Astrocyte (in vitro differentiated cells and primary cell): ENCODE measurements around the gene GIMAP8. TPM values are rescaled to one million over a fixed set of nuclear protein-coding genes. Genes with fewer than 3 reads are reported as not detected.

Experiments used
- DNase-seq: peaks from one replicate; pipeline ENCODE4 v3.0.0-alpha.2; 2010; ENCODE audit warnings: low read depth
- FAIRE-seq: peaks from 2 replicates; lab custom pipeline; 2011; peaks lifted over from hg19 to GRCh38; lab: Jason Lieb, UNC
- H2AFZ ChIP-seq: 2 replicates; pipeline ENCODE4 v1.6.0; 2012; ENCODE audit warnings: low read depth, low read length, inconsistent platforms
- H3K27ac ChIP-seq: 2 replicates; pipeline ENCODE4 v1.5.1; 2011; ENCODE audit warnings: low read depth, low read length, inconsistent platforms
- H3K27me3 ChIP-seq: 2 replicates; pipeline ENCODE4 v1.6.0; 2011; ENCODE audit warnings: low read length, inconsistent platforms; ENCODE audit not compliant: insufficient read depth
- H3K36me3 ChIP-seq: 2 replicates; pipeline ENCODE4 v1.5.1; 2011; ENCODE audit warnings: low read length, inconsistent platforms; ENCODE audit not compliant: insufficient read depth
- H3K4me1 ChIP-seq: 2 replicates; pipeline ENCODE4 v1.5.1; 2011; ENCODE audit warnings: low read length, inconsistent platforms; ENCODE audit not compliant: insufficient read depth
- H3K4me2 ChIP-seq: 2 replicates; pipeline ENCODE4 v1.6.0; 2012; ENCODE audit warnings: low read length, inconsistent platforms
- H3K4me3 ChIP-seq: 2 replicates; pipeline ENCODE4 v1.5.1; 2011; ENCODE audit warnings: low read depth, mild to moderate bottlenecking, low read length, inconsistent platforms; ENCODE audit not compliant: insufficient read depth
- H3K79me2 ChIP-seq: 2 replicates; pipeline ENCODE4 v1.6.0; 2012; ENCODE audit warnings: mild to moderate bottlenecking, low read length, inconsistent platforms; ENCODE audit not compliant: insufficient read depth
- H3K9ac ChIP-seq: 2 replicates; pipeline ENCODE4 v1.6.0; 2012; ENCODE audit warnings: mild to moderate bottlenecking, low read length, inconsistent platforms
- H3K9me3 ChIP-seq: 2 replicates; pipeline ENCODE4 v1.5.1; 2012; ENCODE audit warnings: low read depth, mild to moderate bottlenecking, low read length, inconsistent platforms; ENCODE audit not compliant: insufficient read depth
- H4K20me1 ChIP-seq: 2 replicates; pipeline ENCODE4 v1.6.0; 2012; ENCODE audit warnings: low read length, inconsistent platforms; ENCODE audit not compliant: insufficient read depth
- H3K27ac Mint-ChIP-seq: one replicate; pipeline ENCODE4 v1.8.0; 2021; ENCODE audit warnings: mild to moderate bottlenecking, mixed read lengths; ENCODE audit not compliant: unreplicated experiment
- H3K27me3 Mint-ChIP-seq: one replicate; pipeline ENCODE4 v1.8.0; 2021; ENCODE audit warnings: low read depth, mixed read lengths; ENCODE audit not compliant: unreplicated experiment
- H3K36me3 Mint-ChIP-seq: one replicate; pipeline ENCODE4 v1.8.0; 2021; ENCODE audit warnings: low read depth, mixed read lengths; ENCODE audit not compliant: unreplicated experiment
- H3K4me1 Mint-ChIP-seq: one replicate; pipeline ENCODE4 v1.8.0; 2021; ENCODE audit warnings: low read depth, mixed read lengths; ENCODE audit not compliant: unreplicated experiment
- H3K4me3 Mint-ChIP-seq: one replicate; pipeline ENCODE4 v1.8.0; 2021; ENCODE audit warnings: mild to moderate bottlenecking, moderate library complexity, mixed read lengths; ENCODE audit not compliant: unreplicated experiment
- H3K9me3 Mint-ChIP-seq: one replicate; pipeline ENCODE4 v1.8.0; 2021; ENCODE audit warnings: mild to moderate bottlenecking, mixed read lengths; ENCODE audit not compliant: unreplicated experiment
- EZH2 ChIP-seq: IDR thresholded peaks from 2 replicates; pipeline ENCODE4 v1.6.1; 2012; ENCODE audit warnings: mild to moderate bottlenecking, low read length, inconsistent platforms; ENCODE audit not compliant: insufficient read depth
- total RNA-seq: library from RNA; stranded (reverse); gene quantifications from 2 replicates; pipeline ENCODE4 v1.2.1, GENCODE V29; 2021
- TF ChIP-seq, protein P1 (sequence below): IDR thresholded peaks from 2 replicates; pipeline ENCODE4 v1.5.1; 2011; ENCODE audit warnings: low read depth, mild to moderate bottlenecking, inconsistent platforms, low read length, moderate library complexity; ENCODE audit not compliant: insufficient read depth

The GIMAP8 gene
- total RNA-seq, 1 donor from 2014 or later: not detected

DNA sequence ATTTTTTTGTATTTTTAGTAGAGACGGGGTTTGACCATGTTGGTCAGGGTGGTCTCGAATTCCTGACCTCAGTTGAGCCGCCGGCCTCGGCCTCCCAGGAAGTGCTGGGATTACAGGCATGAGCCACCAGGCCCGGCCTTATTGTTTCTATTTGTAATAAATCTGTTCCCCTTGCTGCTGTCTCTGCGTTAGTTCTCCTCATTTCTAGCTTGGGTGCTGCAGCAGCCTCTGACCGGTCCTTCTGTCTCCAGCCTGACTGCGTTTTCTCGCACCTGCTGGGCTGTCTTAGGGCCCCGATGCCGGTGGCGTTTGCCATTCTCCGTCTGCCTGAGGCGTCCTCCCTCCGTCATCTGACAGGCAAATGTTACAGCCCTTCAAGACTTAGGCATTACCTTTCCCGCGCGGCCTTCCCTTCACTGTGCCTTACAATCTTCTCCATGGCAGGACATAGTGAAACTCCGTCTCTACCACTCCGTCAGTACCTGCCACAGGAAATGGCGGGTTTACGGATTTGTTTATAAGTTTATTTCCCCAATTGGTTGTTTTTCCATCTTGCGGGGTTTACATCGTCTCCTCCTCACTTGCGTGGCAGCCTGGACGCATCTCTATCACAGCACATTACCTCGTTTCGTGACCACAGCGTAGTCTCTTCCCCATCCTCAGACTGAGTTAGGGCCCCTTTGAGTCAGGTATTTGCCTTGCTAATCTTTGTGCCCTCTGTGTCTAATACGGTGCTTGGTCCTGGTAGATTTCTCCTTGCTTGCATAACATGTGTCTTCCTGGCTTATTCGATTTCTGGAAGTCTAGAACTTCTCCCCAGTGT lies 2.3 kb upstream of the GIMAP8 start:
- no peak overlapping the region for H3K4me2 ChIP-seq
- H4K20me1 ChIP-seq: no peaks in the 10 kb centered on the region
- no peaks in the 10 kb centered on the region for H3K79me2 ChIP-seq
- H3K4me1 Mint-ChIP-seq: peaks cover 2% of the 10 kb centered on the region
- H3K27ac Mint-ChIP-seq: no peak overlapping the region
- no peak overlapping the region for H3K9ac ChIP-seq
- no peaks in the 10 kb centered on the region for H3K4me1 ChIP-seq
- no peak overlapping the region for H3K4me3 ChIP-seq
- peaks cover 4% of the 10 kb centered on the region for H3K27me3 ChIP-seq
- peaks cover 4% of the 10 kb centered on the region for H3K9me3 Mint-ChIP-seq
- peaks cover 3% of the 10 kb centered on the region for H3K36me3 Mint-ChIP-seq
- FAIRE-seq (no peak), DNase-seq (no peak)
- H2AFZ ChIP-seq: no peak overlapping the region
- H3K4me3 Mint-ChIP-seq: no peak overlapping the region
- no peaks in the 10 kb centered on the region for H3K36me3 ChIP-seq
- H3K9me3 ChIP-seq: no peaks in the 10 kb centered on the region
- TF ChIP-seq, protein P1, sequence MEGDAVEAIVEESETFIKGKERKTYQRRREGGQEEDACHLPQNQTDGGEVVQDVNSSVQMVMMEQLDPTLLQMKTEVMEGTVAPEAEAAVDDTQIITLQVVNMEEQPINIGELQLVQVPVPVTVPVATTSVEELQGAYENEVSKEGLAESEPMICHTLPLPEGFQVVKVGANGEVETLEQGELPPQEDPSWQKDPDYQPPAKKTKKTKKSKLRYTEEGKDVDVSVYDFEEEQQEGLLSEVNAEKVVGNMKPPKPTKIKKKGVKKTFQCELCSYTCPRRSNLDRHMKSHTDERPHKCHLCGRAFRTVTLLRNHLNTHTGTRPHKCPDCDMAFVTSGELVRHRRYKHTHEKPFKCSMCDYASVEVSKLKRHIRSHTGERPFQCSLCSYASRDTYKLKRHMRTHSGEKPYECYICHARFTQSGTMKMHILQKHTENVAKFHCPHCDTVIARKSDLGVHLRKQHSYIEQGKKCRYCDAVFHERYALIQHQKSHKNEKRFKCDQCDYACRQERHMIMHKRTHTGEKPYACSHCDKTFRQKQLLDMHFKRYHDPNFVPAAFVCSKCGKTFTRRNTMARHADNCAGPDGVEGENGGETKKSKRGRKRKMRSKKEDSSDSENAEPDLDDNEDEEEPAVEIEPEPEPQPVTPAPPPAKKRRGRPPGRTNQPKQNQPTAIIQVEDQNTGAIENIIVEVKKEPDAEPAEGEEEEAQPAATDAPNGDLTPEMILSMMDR: no peak
- no peak for TF ChIP-seq EZH2
- no peak overlapping the region for H3K27ac ChIP-seq
- peaks cover 28% of the 10 kb centered on the region for H3K27me3 Mint-ChIP-seq

DNA sequence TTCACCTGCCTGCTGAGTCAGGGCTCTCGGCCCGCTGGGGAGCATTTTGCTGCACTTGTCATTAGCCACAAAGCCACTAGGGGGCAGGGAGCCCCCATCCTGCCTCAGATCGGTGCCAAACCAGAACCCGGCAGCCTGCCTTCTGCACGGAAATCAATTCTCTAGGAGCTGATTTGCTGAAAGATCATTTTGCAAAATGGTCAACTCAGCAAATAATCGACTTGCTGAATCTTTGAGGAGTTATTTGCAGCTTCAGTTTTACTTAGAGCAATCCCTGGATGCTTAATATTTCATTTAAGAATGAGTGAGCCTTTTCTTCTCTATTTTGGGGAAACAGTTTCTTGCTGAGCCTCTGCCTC lies 1.7 kb upstream of the GIMAP8 start:
- peaks cover 28% of the 10 kb centered on the region for H3K27me3 Mint-ChIP-seq

More for the DNA sequence above, 1.7 kb upstream of the GIMAP8 start:
- DNase-seq: peak; percentile 26
- Histone ChIP-seq H3K79me2 (no peaks in the 10 kb centered on the region), H3K9ac (no peak overlapping the region), H4K20me1 (no peaks in the 10 kb centered on the region), H2AFZ (no peak overlapping the region), H3K4me3 (no peak overlapping the region), H3K4me2 (no peak overlapping the region), H3K4me1 (no peaks in the 10 kb centered on the region), H3K9me3 (no peaks in the 10 kb centered on the region), H3K27ac (no peak overlapping the region), H3K27me3 (peaks cover 4% of the 10 kb centered on the region), H3K36me3 (no peaks in the 10 kb centered on the region)
- no peak overlapping the region for H3K4me3 Mint-ChIP-seq
- no peak overlapping the region for H3K27ac Mint-ChIP-seq
- H3K4me1 Mint-ChIP-seq: peaks cover 2% of the 10 kb centered on the region
- peaks cover 3% of the 10 kb centered on the region for H3K36me3 Mint-ChIP-seq
- no peak for TF ChIP-seq EZH2
- TF ChIP-seq, protein P1: peak; percentile 80
- H3K9me3 Mint-ChIP-seq: no peaks in the 10 kb centered on the region
- no peak for FAIRE-seq
